MV-4-11 (cell line): Measurements from ENCODE around the gene C1orf159.
"Not testable (repeated sequence)": the region's sequence is repeated elsewhere in the genome, so short reads cannot be mapped to it uniquely, and the experiment has no call there.

ENCODE experiments used
- DNase-seq: peaks from one replicate; lab custom pipeline; 2025; lab: John Stamatoyannopoulos, UW

C1orf159 gene

DNA sequence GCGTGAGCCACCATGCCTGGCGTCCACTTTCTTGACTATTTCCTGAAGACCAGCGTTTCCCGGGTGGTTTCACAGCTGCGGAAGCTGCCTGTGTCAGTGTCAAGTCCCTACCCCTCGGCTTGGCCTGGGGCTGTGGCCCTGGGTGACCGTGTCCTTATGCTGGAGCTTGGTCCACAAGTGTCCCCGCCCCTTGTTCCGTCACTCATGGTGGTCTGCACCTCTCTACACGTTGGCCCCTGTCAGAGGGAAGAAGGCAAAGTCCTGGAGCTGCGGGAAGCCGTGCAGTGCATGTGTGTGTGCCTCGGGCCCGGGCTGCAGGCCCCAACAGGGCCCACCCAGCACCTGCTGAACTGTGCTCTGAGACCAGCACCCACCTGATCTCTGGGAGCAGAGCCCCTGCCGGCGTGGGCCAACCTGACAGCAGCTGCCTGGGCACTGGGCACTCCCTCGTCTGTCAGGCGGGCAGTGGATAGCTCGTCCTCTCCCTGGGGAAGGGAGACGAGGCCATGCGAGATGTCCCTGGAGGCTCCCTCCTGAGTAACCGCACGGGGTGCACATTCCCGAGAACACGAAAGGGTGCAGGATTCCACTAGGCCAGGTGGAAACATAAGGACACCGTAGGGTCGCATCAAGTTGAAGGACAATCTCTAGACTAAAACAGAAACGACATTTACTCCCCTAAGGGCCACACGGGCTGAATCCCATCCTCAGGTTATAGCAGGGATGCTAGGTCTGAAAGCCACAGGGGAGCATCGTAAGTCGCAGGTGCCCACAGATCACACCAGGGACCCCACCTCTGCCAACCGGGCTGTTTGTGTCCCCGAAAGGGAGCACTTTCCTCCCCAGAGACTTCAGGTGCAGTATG lies 2.4 kb upstream of the C1orf159 start:
- no peak for DNase-seq

DNA sequence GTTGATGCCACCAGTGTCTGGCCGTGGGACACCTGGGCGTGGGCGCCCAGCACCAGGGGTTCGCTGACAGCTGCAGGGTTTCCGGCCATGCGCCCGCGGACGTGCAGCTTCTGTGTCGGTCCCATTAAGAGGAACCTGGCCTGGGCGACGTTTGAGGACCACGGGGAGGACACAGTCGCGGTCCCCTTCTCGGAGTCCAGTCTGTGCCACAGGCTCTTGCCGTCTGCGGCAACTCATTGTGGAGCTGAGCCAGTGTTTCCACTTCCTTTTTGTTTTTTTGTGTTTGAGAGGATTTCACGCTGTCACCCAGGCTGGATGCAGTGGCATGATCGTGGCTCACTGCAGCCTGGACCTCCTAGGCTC lies 1.6 kb upstream of the C1orf159 start:
- peak; percentile 57 for DNase-seq

- DNase-seq, result no peak
These were observed 996 bp upstream of the C1orf159 start for GRCh38 chr1:1116701-1117468.

- no peak for DNase-seq
These were observed 628 bp downstream of the C1orf159 start for GRCh38 chr1:1115136-1115785.

DNA sequence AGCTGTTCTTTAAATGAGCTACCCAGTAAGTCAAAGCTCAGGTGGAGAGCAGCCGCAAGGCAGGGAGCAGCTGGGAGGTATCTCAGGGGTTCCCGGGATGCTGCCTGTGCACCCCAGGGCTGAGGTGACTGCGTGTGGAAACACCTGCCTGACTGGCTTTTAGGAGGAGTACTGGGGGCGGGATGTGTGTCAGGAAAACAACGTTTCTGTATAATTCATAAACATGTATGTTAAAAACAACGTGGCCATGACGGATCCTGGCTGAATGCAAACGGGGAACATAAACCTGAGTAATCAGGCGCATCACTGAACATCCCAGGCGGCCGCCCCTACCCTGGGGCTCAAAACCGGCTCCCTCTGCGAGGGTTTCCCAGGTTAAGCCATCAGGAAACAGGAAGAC lies 1.5 kb downstream of the C1orf159 start:
- DNase-seq, result no peak

- DNase-seq, result no peak
These were observed 3.5 kb downstream of the C1orf159 start for GRCh38 chr1:1112237-1112985.

DNA sequence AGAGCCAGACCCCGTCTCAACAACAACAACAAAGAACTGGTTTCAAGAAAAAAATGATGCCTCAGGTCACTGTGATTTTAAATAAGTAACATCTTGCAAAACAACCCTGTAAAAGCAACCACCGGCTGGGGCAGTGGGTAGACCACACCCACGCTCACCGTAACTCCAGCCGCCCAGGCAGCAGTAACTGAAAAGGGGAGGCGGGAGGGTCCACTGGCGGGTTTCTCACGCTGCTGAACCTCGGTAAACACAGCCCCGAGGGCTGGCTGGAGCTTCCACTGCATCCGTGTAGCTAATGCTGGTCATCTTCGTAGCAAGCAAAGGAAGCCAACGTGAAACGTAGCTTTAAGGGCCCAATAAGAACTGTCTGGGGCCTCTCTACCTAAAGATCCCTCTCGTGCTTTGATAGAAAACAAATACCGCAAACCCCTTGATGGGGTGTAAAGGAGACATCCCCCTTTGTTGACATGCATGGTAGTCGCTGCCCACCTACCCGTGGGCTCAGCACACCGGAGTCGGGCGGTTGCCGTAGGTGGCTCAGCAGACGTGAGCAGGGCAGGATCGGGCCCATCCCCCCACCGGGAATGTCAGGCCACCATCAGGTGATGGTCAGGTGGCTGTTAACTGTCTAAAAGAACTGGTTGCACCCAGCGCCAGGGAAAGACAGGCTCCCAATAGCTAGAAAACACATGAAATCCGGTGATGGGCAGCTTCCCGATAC lies 4.2 kb downstream of the C1orf159 start:
- no peak for DNase-seq

DNA sequence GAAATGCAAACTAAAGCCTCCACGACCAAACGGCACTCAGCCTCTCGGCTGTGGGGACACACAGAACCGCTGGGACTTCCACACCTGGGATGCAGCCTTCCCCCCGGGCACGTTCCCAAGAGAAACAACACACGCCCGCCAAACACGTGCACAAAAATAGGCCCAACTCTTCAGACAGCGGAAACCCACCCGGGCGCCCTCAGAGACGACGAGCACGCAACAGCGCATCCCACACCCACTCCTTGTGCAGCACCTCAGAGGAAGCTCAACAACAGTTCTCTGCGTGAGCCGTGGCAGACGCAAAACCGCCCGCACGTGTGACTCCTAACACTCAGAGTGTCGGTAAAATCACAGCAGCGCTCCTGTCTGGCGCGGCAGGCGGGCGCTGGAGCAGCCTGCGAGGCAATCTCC lies 5.3 kb downstream of the C1orf159 start:
- no peak for DNase-seq

GRCh38 chr1:1109743-1110142 lies 6.1 kb downstream of the C1orf159 start:
- DNase-seq, result no peak

DNA sequence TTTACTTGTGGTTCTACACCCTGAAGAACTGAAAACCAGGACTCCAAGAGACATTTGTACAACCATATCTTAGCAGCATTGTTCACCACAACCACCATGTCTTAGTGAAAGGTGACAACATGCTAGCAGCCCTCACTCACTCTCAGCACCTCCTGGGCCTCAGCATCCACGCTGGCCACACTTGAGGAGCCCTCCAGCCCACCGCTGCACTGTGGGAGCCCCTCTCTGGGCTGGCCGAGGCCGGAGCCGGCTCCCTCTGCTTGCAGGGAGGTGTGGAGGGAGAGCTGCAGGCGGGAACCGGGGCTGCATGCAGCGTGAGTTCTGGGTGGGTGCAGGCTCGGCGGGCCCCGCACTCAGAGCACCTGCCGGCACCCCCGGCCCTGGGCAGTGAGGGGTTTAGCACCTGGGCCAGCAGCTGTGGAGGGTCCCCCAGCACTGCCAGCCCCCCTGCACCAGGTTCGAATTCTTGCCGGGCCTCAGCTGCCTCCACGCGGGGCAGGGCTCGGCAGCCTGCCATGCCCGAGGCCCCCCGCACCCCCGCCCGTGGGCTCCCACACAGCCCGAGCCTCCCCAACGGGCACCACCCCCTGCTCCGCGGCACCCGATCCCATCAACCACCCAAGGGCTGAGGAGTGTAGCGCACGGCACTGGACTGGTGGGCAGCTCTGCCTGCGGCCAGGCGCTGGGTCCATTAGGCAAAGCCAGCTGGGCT lies 9.2 kb downstream of the C1orf159 start:
- DNase-seq, result no peak

- peak; percentile 74 for DNase-seq
These were observed 11.7 kb downstream of the C1orf159 start for GRCh38 chr1:1104152-1104551.

DNA sequence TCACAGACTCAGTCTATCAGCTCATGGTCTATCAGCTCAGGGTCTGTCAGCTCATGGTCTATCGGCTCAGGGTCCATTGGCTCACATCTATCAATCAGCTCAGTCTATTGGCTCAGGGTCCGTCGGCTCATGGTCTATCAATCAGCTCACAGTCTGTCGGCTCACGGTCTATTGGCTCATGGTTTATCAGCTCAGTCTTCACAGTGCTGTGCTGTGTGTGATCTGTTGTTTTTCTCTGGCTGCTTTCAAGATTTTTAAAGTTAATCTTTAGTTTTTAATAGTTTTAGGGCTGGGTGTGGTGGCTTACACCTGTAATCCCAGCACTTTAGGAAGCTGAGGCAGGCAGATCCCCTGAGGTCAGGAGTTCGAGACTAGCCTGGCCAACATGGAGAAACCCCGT lies 14.4 kb downstream of the C1orf159 start:
- no peak for DNase-seq

DNA sequence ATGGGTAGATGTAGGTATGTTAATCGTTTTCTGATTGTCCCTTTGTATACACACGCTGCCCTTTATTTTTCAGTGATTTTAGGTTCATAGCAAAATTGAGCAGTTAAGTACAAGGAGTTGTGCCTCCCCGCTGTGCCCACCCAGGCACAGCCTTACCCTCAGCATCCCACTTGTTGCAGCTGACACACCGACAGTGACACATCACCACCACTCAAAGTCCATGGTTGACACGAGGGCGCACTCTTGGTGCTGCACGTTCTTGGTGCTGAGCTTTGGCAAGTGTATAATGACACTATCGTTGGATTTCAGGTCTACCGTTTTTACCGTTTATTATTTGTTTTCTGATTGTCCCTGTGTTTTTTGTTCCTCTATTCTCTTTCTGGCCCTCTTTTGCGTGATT lies 15.6 kb downstream of the C1orf159 start:
- no peak for DNase-seq

DNA sequence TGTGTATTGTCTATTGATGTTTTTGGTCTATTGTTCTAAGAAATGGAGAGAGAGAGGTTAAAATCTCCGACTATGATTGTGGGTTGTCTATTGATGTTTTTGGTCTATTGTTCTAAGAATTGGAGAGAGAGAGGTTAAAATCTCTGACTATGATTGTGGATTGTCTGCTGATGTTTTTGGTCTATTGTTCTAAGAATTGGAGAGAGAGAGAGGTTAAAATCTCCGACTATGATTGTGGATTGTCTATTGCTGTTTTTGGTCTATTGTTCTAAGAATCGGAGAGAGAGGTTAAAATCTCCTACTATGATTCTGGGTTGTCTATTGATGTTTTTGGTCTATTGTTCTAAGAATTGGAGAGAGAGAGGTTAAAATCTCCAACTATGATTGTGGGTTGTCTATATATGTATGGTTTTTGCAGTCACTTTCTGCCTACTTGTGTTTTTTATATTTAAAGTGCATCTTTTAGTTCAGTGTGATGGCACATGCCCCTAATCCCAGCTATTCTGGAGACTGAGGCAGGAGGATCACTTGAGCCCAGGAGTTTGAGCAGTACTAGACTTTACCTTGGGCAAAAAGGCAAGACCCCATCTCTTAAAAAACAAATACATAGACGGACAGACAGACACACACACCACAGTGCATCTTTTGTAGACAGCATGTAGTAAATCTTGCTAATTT lies 16.2 kb downstream of the C1orf159 start:
- DNase-seq, result no peak

DNA sequence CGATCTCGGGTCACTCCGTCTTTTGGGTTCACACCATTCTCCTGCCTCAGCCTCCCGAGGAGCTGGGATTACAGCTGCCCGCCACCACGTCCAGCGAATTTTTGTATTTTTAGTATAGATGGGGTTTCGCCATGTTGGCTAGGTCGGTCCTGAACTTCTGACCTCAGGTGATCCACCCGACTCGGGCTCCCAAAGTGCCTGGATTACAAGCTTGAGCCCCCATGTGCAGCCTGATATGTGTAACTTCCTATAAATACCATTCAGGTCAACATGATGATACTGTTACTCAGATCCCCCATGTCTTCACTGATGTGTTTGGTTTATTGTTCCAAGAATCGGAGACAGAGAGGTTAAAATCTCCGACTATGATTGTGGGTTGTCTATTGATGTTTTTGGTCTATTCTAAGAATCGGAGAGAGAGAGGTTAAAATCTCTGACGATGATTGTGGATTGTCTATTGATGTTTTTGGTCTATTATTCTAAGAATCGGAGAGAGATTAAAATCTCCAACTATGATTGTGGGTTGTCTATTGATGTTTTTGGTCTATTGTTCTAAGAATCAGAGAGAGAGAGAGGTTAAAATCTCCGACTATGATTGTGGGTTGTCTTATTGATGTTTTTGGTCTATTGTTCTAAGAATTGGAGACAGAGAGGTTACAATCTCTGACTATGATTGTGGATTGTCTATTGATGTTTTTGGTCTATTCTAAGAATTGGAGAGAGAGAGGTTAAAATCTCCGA lies 17.0 kb downstream of the C1orf159 start:
- no peak for DNase-seq

GRCh38 chr1:1096136-1096535 lies 19.8 kb downstream of the C1orf159 start:
- DNase-seq, result not testable (repeated sequence)

DNA sequence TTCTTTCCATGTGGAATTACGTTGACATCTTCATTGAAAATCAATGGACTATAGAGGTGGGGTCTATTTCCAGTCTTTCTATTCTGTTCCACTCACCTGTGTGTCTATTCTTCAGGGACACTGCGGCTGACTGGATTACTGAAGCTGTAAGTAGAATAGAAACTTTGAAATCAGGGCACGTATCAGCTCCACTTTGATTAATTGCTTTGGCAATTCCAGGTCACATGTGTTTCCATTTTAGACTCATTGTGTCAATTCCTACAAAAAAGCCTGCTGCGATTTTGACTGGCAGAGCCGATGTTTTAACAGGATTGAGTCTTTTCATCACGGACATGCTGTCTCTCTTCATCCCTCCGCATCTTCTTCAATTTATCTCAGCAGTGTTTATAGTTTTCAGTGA lies 20.9 kb downstream of the C1orf159 start:
- no peak for DNase-seq

- no peak for DNase-seq
These were observed 22.3 kb downstream of the C1orf159 start for GRCh38 chr1:1093610-1093943.

DNA sequence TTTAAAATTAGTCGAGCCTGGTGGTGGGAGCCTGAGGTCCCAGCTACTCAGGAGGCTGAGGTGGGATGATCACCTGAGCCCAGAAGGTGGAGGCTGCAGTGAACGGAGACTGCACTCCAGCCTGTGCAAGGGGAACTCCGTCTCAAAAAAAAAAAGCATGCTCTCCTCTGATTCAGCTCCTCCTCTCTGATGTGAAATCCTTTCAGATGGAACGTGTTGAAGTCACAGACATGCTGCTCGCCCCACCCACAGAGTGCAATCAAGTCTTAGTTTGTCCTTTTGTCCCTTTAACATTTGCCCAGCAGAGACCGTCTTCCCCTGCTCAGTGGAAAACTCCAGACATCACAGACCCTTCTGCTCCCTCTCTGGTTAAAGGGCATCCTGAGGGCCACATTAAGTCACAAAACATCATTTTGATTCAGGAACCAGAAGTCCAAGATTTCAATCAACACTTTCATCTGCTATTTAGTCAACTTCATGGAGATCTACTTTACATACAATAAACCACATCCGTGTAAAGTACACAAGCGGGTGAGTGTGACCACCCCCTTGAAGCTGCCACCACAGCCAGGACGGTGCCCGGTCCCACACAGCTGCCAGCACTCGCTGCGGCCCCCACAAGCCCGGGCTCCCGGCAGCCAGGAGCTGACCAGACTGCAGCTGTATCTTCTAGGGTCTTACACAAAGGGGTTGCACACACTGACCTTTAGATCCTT lies 22.8 kb downstream of the C1orf159 start:
- DNase-seq, result no peak
